GM21717 (cell line): ENCODE results near the gene ZNF555.
"Not testable (repeated sequence)": the region's sequence is repeated elsewhere in the genome, so short reads cannot be mapped to it uniquely, and the experiment has no call there.

ENCODE experiments used
- ATAC-seq: cut with Tn5 transposase; IDR thresholded peaks from one replicate; pipeline ENCODE4 v1.9.1; 2021; ENCODE audit warnings: mild to moderate bottlenecking, moderate library complexity; ENCODE audit not compliant: unreplicated experiment

Gene ZNF555

DNA sequence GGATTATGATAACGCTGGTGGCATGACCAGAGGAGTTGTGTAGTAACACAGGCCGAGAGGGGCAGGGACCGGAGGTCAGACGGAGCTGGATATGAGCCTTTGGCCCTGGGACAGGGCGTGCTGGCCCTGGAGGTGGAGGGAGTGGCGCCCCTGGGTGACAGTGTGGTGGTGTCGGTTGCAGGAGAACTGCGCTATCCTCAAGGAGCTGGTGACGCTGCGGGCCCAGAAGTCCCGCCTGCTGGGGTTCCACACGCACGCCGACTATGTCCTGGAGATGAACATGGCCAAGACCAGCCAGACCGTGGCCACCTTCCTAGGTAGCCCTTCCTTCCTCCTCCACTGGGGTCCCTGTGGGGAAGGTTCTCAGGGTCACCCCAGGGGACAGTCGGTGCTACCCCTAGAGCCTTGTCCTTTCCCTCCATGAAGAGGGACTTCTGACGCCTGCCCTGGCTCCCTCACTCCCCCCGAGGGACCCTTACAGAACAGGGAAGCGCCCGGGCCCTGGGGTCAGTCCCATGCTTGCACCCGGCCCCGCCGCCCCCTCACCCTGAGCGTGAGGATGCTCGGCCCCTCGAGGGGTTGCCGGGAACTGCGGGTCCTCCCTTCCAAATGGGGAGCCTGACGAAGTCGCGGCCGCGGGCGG lies 34.4 kb upstream of the ZNF555 start:
- no peak for ATAC-seq

DNA sequence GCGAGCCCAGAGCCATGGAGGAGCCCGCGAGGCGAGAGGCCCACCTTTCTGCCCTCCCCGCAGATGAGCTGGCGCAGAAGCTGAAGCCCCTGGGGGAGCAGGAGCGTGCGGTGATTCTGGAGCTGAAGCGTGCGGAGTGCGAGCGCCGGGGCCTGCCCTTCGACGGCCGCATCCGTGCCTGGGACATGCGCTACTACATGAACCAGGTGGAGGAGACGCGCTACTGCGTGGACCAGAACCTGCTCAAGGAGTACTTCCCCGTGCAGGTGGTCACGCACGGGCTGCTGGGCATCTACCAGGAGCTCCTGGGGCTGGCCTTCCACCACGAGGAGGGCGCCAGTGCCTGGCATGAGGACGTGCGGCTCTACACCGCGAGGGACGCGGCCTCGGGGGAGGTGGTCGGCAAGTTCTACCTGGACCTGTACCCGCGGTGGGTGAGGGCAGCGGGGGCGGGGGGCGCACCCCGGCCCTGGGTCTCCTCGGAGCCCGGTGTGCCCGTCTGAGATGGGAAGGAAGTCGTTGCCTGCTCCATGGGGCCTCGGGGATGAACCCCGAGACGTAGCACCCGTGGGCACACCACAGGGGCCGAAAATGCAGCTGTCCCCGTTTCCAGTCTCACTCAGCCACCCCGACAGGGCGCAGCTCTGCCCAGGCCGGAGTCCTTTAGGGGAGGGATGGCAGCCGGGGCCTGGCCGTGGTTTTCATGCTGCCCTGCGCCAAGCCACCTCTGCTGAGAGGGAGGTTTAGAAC lies 33.7 kb upstream of the ZNF555 start:
- no peak for ATAC-seq

DNA sequence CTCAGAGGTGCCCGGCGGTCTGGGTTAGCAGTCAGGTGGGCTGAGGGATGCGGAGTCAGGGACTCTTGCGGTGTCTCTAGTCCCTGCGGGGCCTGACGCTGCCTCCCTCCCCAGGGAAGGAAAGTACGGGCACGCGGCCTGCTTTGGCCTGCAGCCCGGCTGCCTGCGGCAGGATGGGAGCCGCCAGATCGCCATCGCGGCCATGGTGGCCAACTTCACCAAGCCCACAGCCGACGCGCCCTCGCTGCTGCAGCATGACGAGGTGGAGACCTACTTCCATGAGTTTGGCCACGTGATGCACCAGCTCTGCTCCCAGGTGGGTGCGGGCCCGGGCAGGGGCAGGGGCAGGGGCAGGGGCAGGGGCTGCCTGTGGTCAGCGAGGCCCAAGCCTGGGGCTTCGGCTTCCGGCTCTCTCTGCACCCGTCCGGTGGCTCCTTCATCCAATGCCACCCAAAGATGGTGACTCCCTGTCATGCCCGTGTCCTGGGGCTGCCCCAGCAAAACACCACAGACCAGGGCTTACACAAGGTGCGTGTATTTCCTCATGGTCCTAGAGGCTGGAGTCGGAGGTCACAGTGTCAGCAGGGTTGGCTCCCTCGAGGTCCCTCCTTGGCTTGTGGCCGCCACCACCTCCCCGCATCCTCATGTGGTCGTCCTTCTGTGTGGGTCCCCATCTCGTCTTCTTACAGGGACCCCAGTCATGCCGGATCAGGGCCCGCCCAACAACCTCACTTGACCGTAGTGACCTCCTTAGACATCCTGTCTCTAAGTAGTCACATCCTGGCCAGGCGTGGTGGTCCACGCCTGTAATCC lies 32.9 kb upstream of the ZNF555 start:
- ATAC-seq, result no peak

DNA sequence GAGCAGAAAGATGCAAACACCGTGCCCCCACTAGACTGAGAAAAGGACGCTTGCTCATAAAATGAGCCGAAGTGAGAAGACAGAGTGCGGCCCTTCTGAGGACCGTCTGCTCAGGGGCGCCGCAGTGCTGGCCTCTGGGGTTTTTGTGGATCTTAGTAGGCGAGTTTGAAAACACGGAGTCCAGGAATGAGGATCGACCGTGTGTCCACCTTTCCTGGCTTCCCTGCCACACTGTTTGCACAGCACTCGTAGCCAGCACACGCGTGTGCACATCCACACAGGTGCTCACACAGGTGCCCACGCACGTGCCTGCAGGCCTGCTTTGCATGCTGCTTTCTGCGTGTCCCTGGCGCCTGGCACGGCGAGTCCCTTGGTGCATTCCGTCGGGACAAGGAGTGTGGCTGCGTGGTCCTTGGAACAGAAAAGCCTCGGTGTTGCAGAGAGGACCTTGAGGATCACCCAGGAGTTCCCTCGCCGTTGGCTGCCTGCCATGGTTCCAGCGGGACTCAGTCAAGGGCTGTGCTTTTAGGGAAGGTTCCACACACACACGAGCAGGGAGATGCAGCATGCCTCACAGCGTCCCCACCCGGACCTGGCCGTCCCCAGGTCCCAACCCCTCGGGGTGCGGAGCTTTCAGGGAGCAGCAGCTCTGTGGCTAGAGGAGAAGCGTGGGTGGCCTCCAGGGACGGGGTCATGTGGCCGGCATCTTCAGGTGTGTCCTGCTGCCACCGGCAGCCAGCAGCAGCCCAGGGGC lies 31.7 kb upstream of the ZNF555 start:
- ATAC-seq, result no peak

DNA sequence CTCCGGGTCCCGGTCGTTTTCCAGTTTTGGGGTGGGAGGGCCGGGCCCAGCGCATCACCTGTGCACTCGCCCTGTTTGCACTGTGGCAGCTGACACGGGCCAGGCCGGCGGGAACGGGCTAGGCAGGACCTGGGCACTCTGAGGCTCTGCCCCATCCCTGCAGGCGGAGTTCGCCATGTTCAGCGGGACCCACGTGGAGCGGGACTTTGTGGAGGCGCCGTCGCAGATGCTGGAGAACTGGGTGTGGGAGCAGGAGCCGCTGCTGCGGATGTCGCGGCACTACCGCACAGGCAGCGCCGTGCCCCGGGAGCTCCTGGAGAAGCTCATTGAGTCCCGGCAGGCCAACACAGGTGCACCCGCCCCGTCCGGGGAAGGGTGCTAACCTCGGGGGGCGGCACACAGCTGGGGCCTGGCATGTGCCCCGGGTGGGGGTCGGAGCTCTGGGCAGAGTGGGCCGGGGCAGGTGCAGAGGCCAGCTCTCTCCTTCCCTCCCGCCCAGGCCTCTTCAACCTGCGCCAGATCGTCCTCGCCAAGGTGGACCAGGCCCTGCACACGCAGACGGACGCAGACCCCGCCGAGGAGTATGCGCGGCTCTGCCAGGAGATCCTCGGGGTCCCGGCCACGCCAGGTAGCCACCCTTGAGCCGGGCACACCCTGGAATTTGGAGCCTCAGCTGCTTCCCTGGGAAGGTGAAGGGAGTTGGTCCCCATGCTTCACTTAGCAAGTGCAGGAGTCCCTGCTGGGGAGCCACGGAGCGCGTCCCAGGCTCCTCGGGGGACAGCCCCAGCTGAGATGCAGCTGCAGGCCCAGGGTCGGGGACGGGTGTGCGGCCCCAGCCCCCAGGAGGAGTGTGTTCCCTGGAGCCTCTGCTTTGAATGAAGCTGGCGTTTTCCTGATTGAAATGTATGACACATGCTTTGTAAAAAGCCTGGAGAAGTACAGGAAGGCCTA lies 30.9 kb upstream of the ZNF555 start:
- ATAC-seq, result no peak

DNA sequence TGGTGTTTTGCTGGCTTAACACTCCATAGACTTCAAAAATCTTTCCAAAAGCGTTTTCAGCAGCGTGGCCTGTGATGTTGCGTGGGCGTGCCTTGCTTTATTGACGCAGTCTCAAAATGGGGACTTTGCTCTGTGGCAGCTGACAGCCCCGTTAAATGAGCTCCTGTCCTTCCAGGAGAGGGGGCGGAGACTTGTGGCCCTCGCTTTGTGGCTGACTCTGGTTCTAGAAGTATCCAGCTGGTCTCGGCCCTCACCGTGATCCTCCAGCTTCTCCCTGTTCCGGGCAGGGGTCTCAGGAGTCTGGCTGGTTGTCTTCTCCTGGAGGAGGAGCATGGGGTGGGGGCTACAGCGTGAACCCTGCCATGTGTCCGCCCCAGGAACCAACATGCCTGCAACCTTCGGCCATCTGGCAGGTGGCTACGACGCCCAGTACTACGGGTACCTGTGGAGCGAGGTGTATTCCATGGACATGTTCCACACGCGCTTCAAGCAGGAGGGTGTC lies 30.0 kb upstream of the ZNF555 start:
- ATAC-seq, result no peak

DNA sequence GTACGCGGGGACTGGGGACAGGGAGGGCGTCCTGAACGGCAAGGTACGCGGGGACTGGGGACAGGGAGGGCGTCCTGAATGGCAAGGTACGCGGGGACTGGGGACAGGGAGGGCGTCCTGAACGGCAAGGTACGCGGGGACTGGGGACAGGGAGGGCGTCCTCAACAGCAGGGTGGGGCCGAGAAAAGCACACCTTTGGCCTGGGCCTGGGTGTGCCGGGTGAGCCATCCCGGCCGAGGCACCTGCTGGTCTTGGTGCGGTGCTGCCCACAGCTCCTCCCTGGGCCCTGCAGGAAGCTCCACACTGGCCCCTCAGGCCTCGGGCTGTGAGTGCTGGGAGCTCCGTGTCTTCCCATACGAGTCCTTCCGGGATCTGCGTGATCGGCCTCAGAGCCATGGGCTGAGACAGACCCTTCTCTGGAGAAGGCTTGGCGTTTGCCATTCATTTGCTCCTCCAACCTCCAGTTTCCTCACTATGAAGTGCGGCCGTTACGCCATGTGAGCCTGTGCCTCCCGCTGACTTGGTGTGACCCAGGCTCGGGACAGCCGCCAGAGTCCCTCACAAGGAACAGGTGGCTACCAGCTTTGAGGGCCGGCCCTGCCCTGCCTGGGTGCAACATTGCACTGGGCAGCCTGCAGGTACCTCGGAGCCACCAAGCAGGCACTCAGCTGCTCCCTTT lies 29.4 kb upstream of the ZNF555 start:
- ATAC-seq, result no peak

DNA sequence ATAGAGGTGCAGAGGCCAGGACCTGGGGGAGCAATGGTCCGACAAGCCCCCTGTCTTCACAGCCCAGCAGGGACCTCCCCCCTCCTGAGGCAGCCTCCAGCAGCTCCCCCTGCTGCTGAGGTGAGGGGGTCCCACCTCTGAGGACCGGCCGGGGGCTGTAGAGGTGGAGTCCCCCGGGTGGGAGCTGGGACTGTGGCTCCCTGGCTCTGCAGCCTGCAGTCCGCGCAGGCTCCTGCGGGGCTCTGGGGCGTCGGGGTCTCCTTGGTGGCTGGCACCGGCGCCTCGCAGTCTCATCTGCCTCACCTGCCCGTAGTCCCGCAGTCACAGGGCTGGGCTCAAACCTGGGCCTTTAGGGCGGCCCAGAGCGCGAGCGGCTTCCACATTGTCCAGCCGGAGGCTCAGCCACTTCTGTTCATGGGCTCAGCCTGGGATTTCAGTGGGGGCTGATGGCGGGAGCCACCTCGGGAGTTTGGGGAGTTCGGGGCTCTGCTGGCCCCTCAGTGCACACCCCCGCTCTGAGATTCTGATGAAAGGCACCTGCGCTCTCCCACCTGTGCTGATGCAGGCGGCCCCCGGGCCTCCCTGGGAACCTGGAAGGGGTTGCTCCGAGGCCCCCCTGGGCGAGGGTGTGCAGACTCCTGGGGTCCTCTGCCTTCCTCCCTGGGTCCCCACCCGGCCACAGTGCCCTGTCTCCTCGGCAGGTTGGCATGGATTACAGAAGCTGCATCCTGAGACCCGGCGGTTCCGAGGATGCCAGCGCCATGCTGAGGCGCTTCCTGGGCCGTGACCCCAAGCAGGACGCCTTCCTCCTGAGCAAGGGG lies 28.7 kb upstream of the ZNF555 start:
- no peak for ATAC-seq

DNA sequence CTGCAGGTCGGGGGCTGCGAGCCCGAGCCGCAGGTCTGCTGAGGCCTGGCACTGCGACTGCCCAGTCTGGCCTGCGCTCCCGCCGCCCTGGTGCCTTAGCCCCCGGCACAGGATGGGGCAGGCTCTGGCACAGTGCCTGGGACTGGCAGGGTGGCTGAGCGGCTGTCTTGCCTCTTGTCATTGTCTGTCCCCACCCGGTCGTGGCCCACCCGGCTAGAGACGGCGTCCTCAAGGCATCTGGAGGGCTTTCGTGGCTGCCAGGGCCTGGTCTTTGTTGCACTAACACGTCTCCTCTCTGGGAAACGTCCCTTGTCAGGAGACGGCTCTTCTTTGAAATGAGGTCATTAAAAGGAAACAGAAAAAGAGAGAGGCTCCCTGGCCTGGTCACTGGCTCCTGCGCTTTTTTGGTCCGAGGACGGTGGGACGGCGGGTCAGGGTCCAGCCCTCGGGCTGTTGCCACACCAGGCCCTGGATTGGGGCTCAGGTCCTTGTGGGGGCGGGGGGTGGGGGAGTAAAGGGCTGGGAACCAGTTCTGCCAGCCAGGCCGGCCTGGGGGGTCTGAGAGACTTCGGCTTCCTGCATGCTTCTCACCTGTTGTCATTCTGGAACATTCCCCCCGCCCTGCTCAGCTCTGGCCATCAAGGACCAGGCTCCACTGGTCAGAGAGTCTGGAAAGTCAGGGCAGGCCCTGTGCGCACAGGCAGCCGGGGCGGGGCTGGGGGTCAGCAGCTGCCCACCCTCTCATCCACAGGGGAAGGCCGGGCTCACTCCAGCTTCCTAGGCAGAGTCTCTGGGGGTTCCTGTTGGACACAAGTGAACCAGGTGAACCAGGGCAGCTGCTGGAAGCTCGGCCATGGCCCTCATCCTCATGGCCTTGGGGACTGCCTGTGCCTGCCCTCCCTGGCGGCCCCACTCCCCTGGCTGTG lies 27.8 kb upstream of the ZNF555 start:
- no peak for ATAC-seq

DNA sequence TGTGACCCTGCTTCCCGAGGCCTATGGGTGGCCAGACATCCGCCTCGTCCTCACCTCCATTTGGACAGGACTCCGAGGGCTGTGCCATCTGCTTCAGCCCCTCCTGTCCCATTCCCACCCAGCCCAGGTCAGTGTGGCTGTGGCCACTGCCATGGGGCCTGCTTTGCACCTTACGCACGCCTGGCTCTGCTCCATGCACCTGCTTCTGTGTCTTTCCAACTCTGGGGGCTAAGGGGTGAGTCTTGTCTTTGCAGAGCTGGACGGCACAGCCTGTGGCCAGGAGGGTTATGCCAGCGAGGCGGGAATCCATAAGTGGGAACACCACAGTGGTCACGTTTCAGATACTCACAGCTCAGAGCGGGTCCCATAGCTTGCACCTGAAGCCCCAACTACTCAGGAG lies 26.8 kb upstream of the ZNF555 start:
- no peak for ATAC-seq

DNA sequence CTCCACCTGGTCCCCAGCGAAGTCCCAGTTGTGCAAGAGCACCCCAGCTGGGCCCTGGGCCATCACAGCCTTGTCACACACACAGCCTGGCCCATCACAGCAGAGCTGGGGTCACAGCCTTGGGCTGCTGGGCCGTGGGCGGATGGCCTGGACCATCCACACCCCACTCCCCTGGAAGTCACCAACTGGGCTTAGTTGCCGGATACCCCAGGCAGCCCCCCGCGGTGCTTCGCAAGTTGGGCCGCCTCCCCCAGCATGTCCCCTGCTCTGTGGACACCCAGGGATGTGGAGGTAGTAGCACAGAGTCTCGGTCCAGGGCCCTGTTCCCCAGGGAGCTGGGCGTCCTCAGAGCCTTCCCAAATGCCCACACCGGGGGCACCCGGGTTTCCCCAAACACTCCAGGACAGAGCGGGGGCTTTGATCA lies 26.1 kb upstream of the ZNF555 start:
- no peak for ATAC-seq

DNA sequence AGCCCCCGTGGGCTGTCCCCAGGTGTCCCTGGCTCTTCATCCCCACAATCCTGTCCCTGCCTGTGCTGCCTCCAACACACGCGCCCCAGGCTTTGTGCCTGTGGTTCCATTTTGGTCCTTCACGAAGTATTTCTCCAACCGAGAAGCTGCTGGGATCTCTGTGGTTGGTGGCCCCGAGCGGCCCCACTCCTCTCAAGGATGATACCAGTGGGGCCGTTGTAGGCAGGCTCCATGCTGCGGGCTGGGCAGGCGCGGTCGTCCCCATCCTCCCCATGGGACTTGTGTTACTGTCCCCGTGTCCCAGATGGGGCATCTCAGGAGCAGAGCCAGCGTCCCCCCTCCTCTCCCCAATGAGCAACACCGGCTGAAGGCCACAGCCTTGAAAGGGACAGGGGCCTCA lies 25.4 kb upstream of the ZNF555 start:
- no peak for ATAC-seq

DNA sequence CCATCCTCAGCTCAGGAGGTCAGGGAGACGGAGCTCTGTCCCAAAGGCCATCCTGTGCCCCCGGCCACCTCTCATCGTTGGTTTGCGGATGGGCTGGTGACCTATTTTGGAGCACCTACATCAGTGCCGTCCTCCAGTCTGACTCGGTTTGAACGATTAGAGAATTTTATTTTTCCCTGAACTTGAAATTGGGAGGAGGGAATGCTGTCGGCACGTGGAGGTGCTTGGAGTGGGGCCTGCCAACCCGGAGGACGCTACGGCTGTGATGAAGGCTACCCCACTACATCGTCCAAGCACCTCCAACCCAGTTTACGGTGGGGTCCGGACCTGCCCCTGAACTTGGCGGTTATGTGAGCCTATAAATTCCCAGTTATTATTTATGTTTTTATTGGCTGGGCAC lies 24.6 kb upstream of the ZNF555 start:
- ATAC-seq, result no peak

DNA sequence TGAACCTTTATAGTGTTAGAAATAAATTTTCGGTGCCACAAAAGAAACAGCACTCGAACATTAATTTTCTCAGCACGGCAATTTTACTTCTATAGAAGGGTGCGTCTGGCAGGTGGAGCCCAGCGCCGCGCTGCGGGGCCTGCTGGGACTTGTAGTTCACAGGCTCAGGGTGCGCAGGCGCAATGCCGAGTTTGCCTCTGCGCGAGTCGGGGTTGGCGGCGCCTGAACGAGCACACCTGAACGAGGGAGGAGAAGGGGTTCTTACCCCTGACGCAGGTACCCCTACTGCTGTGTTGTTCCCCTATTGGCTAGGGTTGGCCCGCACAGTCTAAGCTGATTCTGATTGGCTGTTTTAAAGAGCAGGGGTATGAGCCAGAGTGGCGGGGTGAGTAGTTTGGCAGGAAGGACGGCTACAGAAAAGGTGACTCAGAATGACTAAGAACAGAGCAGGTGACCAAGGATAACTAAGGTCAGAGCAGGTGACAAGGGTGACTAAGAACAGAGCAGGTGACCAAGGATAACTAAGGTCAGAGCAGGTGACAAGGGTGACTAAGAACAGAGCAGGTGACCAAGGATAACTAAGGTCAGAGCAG lies 23.9 kb upstream of the ZNF555 start:
- ATAC-seq, result not testable (repeated sequence)

DNA sequence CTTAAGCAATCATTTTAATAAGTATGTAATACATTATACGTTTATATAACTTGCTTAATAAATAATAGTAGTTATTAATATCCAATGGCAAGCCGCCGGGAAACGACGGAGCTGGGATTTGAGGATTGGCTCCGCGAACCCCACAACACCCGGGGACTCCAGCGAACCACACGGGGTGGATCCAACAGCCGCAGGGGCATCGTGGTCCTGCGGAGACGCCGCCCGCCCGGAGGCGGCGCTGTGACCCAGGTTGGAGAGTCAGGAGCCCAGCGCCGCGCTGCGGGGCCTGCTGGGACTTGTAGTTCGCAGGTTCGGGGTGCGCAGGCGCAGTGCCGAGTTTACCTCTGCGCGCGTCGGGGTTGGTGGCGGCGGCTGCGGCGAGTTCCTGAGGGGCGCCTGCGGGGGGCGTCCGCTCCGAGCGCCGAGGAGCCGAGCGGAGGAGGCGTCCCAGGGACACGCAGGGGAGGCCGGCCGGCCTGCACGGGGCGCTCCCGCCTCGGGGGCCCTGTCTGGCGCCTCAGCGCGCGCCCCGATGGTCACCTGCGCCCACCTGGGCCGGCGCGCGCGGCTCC lies 21.6 kb upstream of the ZNF555 start, which contains the start of gene ZNF554:
Gene ZNF554 (plus strand): TSS at position 329 of the 572 bp plus-strand sequence. CDS start 204 bp downstream, at position 533.
- peak; percentile 53 for ATAC-seq

DNA sequence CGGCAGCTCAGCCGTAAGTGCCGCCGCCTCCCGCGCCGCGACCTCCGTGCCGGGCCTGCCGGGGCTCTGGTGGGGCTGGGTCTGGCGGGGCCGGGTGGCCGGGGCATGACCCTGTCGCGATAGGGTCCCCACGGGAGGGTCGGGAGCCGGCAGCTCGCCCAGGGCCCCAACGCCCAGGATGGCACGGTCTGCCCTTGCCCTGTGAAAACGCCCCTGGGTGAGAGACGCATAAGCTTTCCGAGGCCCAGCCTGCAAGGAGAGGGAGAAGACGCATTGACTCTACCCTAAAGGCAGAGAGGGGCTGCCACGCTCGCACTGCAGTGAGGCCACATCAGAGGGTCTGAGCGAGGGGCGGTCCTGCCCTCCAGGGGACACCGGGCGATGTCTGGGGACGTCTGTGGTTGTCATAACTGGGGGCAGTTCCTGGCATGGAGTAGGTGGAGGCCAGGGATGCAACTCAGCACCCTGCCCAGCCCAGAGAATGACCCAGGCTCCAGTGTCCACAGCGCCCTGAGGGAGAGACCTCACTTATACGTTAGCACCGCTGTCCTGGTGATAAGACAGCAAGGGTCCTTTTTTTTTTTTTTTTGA lies 21.1 kb upstream of the ZNF555 start:
- ATAC-seq, result peak; percentile 16
